Right lobe of liver (tissue), 6 donors: ENCODE results near the gene SPP1. TPM values are rescaled to one million over a fixed set of nuclear protein-coding genes. Genes with fewer than 3 reads are reported as not detected.

Source experiments
- ATAC-seq, 4 donors: fragments of 200-7000 bp; cut with Tn5 transposase; one replicate each; pipeline ENCODE4 v1.9.1; 2020; ENCODE audit warnings: mild to moderate bottlenecking in 4 of 4, moderate library complexity in 4 of 4
- DNase-seq, 3 donors: peaks; one replicate each; pipeline ENCODE4 v3.0.0-alpha.2; 2020
- H3K27ac ChIP-seq, 3 donors: fragments of 200-600 bp; one replicate each; pipeline ENCODE4 v1.8.0; 2022
- H3K27me3 ChIP-seq, 2 donors: fragments of 200-600 bp; one replicate each; pipeline ENCODE4 v1.8.0; 2022
- H3K36me3 ChIP-seq, 4 donors: fragments of 200-600 bp; sonication (generic) in 1 of 4; one replicate each; pipeline versions ENCODE4 v1.5.1 to v1.8.0; 2017 to 2022; ENCODE audit warnings: control low read depth in 1 of 4
- H3K4me1 ChIP-seq, 4 donors: fragments of 200-600 bp; sonication (generic) in 1 of 4; one replicate each; pipeline versions ENCODE4 v1.5.1 to v1.8.0; 2017 to 2022; ENCODE audit warnings: control low read depth in 1 of 4
- H3K4me3 ChIP-seq, 3 donors: fragments of 200-600 bp; one replicate each; pipeline ENCODE4 v1.8.0; 2022
- H3K9me3 ChIP-seq, 4 donors: fragments of 200-600 bp; sonication (generic) in 1 of 4; one replicate each; pipeline versions ENCODE4 v1.5.1 to v1.8.0; 2017 to 2022; ENCODE audit warnings: control low read depth in 1 of 4
- CTCF ChIP-seq, 4 donors: fragments of 200-600 bp in 3 of 4; fragments of 450-650 bp in 1 of 4; IDR thresholded peaks; one replicate each; pipeline versions ENCODE4 v1.5.1 to v1.8.0; 2016 to 2022; ENCODE audit warnings: antibody characterized with exemption in 4 of 4, mild to moderate bottlenecking in 2 of 4
- POLR2A ChIP-seq: fragments of 450-650 bp; IDR thresholded peaks from one replicate; pipeline ENCODE4 v1.6.1; 2017; ENCODE audit warnings: antibody characterized with exemption, mild to moderate bottlenecking
- WGBS: methylation state at CpG from one replicate; pipeline ENCODE4 v1.1.6; 2018; ENCODE audit warnings: low coverage, low lambda C conversion rate; ENCODE audit not compliant: insufficient coverage; ENCODE audit errors: missing lambda C conversion rate; 5-methylcytosine and 5-hydroxymethylcytosine counted together
- intact Hi-C, 2 donors: fragments of 100-400 bp; cut with DNase I; formaldehyde crosslinking; loops; one replicate each; pipeline versions ENCODE4 v1.11.2 to v1.14.1; 2022
- total RNA-seq, 6 experiments: library from RNA; depleted of rRNA in 2 of 6; stranded (reverse); fragments of >200 nt in 2 of 6; fragmentation: NEBNext Ultra II Directional in 3 of 6; extraction: Animal tissue kit (Norgen Biotek cat#: 25700) in 3 of 6; gene quantifications; one replicate each; pipeline versions ENCODE4 v1.1.0 to v1.2.4, GENCODE V29; 2016 to 2023
- donor health status: DM: no; HTN: yes; CAD: no.
- donor health status: DM: no; HTN: no; CAD: no.
- donor health status: DM: no; HTN: no; CAD: no.
- donor health status: DM: no; HTN: yes; CAD: no.
- donor health status: DM: no; HTN: yes; CAD: no.

SPP1 gene
- total RNA-seq, 6 experiments from 2014 or later = 6.0 to 240 (median 15.5) TPM

GRCh38 chr4:87943660-87944149 lies 31.8 kb upstream of the SPP1 start:
- Histone ChIP-seq H3K4me1 (no peaks in the 10 kb centered on the region), H3K27me3 (no peaks in the 10 kb centered on the region), H3K9me3 (no peaks in the 10 kb centered on the region), H3K27ac (no peak overlapping the region), H3K36me3 (no peaks in the 10 kb centered on the region), H3K4me3 (no peak overlapping the region)
- no peak for ATAC-seq
- WGBS = 80% methylated on average over 3 of the region's 3 CpGs
- TF ChIP-seq CTCF (IDR thresholded peaks at IDR 0.05) = no peak
- TF ChIP-seq POLR2A = no peak
- no peak for DNase-seq
- intact Hi-C loops = no loop called here

DNA sequence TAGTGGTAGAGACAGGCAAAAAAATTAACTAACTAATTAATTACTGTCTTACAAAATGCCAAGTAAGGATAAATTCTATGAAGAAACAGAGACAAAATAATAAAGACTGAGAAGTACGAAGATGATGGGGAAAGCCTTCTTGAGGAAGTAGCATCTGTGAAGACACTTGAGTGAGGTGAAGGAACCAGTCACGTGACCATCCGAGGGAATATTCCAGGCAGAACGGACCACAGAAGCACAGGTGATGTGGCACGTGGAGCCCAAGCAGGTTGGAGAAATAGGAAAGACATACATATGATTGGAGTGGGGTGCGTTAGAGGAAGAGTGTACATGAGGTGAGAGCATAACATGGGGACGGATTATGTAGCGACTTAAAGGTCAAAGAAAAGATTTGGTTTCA lies 30.5 kb upstream of the SPP1 start:
- H3K36me3 ChIP-seq = no peaks in the 10 kb centered on the region
- intact Hi-C loops = no loop called here
- 89% methylated on average over 8 of the region's 8 CpGs for WGBS
- no peaks in the 10 kb centered on the region for H3K27me3 ChIP-seq
- ATAC-seq (no peak), DNase-seq (no peak)
- TF ChIP-seq POLR2A (no peak), CTCF (IDR thresholded peaks at IDR 0.05) (no peak)
- H3K4me3 ChIP-seq = no peak overlapping the region
- H3K4me1 ChIP-seq = no peaks in the 10 kb centered on the region
- no peaks in the 10 kb centered on the region for H3K9me3 ChIP-seq
- no peak overlapping the region for H3K27ac ChIP-seq

- H3K27ac ChIP-seq = no peak overlapping the region
These were observed 28.7 kb upstream of the SPP1 start for GRCh38 chr4:87946766-87947165.

GRCh38 chr4:87947381-87948160 lies 27.9 kb upstream of the SPP1 start:
- DNase-seq (no peak), ATAC-seq (no peak)
- Histone ChIP-seq H3K4me1 (no peaks in the 10 kb centered on the region), H3K27ac (no peak overlapping the region), H3K36me3 (no peaks in the 10 kb centered on the region), H3K9me3 (no peaks in the 10 kb centered on the region), H3K4me3 (no peak overlapping the region), H3K27me3 (no peaks in the 10 kb centered on the region)
- TF ChIP-seq POLR2A (no peak), CTCF (IDR thresholded peaks at IDR 0.05) (no peak)
- intact Hi-C loops = no loop called here
- WGBS = 78% methylated on average over 3 of the region's 6 CpGs

More at GRCh38 chr4:87946766-87947165, 28.7 kb upstream of the SPP1 start:
- Histone ChIP-seq H3K36me3 (no peaks in the 10 kb centered on the region), H3K9me3 (no peaks in the 10 kb centered on the region), H3K27me3 (no peaks in the 10 kb centered on the region), H3K4me1 (no peaks in the 10 kb centered on the region), H3K4me3 (no peak overlapping the region)
- intact Hi-C loops = no loop called here
- DNase-seq = no peak
- 90% methylated on average over 2 of the region's 3 CpGs for WGBS
- ATAC-seq = no peak
- no peak for TF ChIP-seq POLR2A
- no peak for TF ChIP-seq CTCF (IDR thresholded peaks at IDR 0.05)
